K562 (cell line): Measurements from ENCODE around the gene RHOB. TPM values are rescaled to one million over a fixed set of nuclear protein-coding genes. Genes with fewer than 3 reads are reported as not detected.

Source experiments
- ATAC-seq: fragments of 200-7000 bp; cut with Tn5 transposase; 3 replicates; pipeline ENCODE4 v1.9.1; 2020; ENCODE audit warnings: moderate library complexity
- BruUV-seq: library from RNA; stranded (reverse); fragments of 400-500 nt; replicated peaks from 2 replicates; lab custom pipeline; 2021; lab: Mats Ljungman, UMichigan
- CTCF ChIA-PET: fragments of 300-600 bp; formaldehyde crosslinking; extraction: SDS; loops from one replicate; lab custom pipeline; 2021; ENCODE audit warnings: low intra/inter-chr PET ratio; lab: Yijun Ruan, JAX
- POLR2A ChIA-PET: fragments of 300-600, 350-650 bp; sonication (Branson Sonifier 250); formaldehyde crosslinking; extraction: SDS; loops from one replicate; lab custom pipeline; 2021; ENCODE audit warnings: antibody characterized with exemption, inconsistent platforms; lab: Yijun Ruan, JAX
- DNase-seq, 4 experiments: peaks; one replicate each; pipeline versions ENCODE4 v3.0.0 to v3.0.0-alpha.2; 2011 to 2018; ENCODE audit warnings: low spot score in 3 of 4, mixed read lengths in 3 of 4; ENCODE audit errors: extremely low read depth in 1 of 4
- FAIRE-seq: peaks from 2 replicates; lab custom pipeline; 2011; peaks lifted over from hg19 to GRCh38; lab: Jason Lieb, UNC
- H2AFZ ChIP-seq: 2 replicates; pipeline ENCODE4 v1.6.0; 2011; ENCODE audit warnings: low read depth, low read length, control low read depth, inconsistent platforms
- H3K27ac ChIP-seq: fragments of 200-600 bp; 3 replicates; pipeline ENCODE4 v1.8.0; 2011; ENCODE audit warnings: low read depth, mild to moderate bottlenecking, control low read depth, inconsistent platforms, low read length, moderate library complexity, mixed read lengths; ENCODE audit errors: extremely low read depth
- H3K27me3 ChIP-seq, 2 experiments: fragments of 300-600 bp in 1 of 2; 2 replicates in 1 of 2; 3 replicates in 1 of 2; pipeline versions ENCODE4 v1.6.0 to v1.8.0; 2011; ENCODE audit warnings: inconsistent platforms in 2 of 2, low read length in 2 of 2, mild to moderate bottlenecking in 1 of 2, mixed read lengths in 1 of 2, moderate library complexity in 1 of 2; ENCODE audit not compliant: control insufficient read depth in 2 of 2, insufficient read depth in 2 of 2
- H3K36me3 ChIP-seq: fragments of 300-600 bp; 3 replicates; pipeline ENCODE4 v1.8.0; 2011; ENCODE audit warnings: mild to moderate bottlenecking, low read length, inconsistent platforms; ENCODE audit not compliant: control insufficient read depth, insufficient read depth
- H3K4me1 ChIP-seq, 2 experiments: fragments of 200-600 bp in 1 of 2; replicated peaks in 1 of 2; 2 replicates in 1 of 2; 3 replicates in 1 of 2; pipeline versions ENCODE4 v1.5.1 to v1.8.0; 2011; ENCODE audit warnings: inconsistent platforms in 2 of 2, low read length in 2 of 2, mild to moderate bottlenecking in 1 of 2, mixed read lengths in 1 of 2, moderate library complexity in 1 of 2; ENCODE audit not compliant: control insufficient read depth in 2 of 2, insufficient read depth in 2 of 2
- H3K4me2 ChIP-seq: 2 replicates; pipeline ENCODE4 v1.6.1; 2011; ENCODE audit warnings: low read length, control low read depth, inconsistent platforms, mixed read lengths; ENCODE audit not compliant: insufficient read depth
- H3K4me3 ChIP-seq: fragments of 200-600 bp; sonication (generic), shearing (Covaris generic); 2 replicates; pipeline ENCODE4 v1.5.1; 2016; ENCODE audit warnings: control low read depth, inconsistent platforms
- H3K79me2 ChIP-seq: fragments of 200-600 bp; 3 replicates; pipeline ENCODE4 v1.8.0; 2011; ENCODE audit warnings: low read length, inconsistent platforms; ENCODE audit not compliant: control insufficient read depth, insufficient read depth
- H3K9ac ChIP-seq, 2 experiments: 2 replicates each; pipeline versions ENCODE4 v1.6.0 to v1.6.1; 2011; ENCODE audit warnings: low read depth in 2 of 2, low read length in 2 of 2, control low read depth in 1 of 2, inconsistent platforms in 1 of 2, mild to moderate bottlenecking in 1 of 2, mixed read lengths in 1 of 2; ENCODE audit not compliant: insufficient read depth in 1 of 2
- H3K9me1 ChIP-seq: one replicate; pipeline ENCODE4 v1.6.0; 2011; ENCODE audit warnings: inconsistent platforms, mild to moderate bottlenecking, low read length, moderate library complexity; ENCODE audit not compliant: control insufficient read depth, insufficient read depth
- H3K9me3 ChIP-seq: replicated peaks from 2 replicates; pipeline ENCODE4 v1.5.1; 2011; ENCODE audit warnings: low read depth, low read length, inconsistent platforms; ENCODE audit not compliant: control insufficient read depth, insufficient read depth
- H4K20me1 ChIP-seq: replicated peaks from 2 replicates; pipeline ENCODE4 v1.6.1; 2011; ENCODE audit warnings: low read length, inconsistent platforms, mixed read lengths; ENCODE audit not compliant: control insufficient read depth, insufficient read depth
- ETV6 ChIP-seq, 3 experiments: fragments of 150-350 bp in 1 of 3; sonication (generic) in 1 of 3; formaldehyde crosslinking in 1 of 3; IDR thresholded peaks; 2 replicates each; pipeline versions ENCODE4 v1.6.1 to v1.8.0; 2014 to 2022; ENCODE audit warnings: borderline replicate concordance in 2 of 3, low read depth in 2 of 3, antibody characterized with exemption in 1 of 3, low read length in 1 of 3, mild to moderate bottlenecking in 1 of 3, missing genetic modification reagents in 1 of 3
- FOXM1 ChIP-seq, 2 experiments: fragments of 450-650 bp in 1 of 2; sonication (generic) in 1 of 2; formaldehyde crosslinking in 1 of 2; IDR thresholded peaks; 2 replicates each; pipeline versions ENCODE4 v1.6.1 to v1.9.0; 2017 to 2022; ENCODE audit warnings: low read depth in 2 of 2, mild to moderate bottlenecking in 2 of 2, missing genetic modification reagents in 1 of 2, moderate library complexity in 1 of 2
- NBN ChIP-seq: fragments of 450-650 bp; IDR thresholded peaks from 2 replicates; pipeline ENCODE4 v1.6.1; 2016; ENCODE audit warnings: low read depth, mild to moderate bottlenecking
- NCOA2 ChIP-seq, 2 experiments: fragments of 450-650 bp; IDR thresholded peaks; 2 replicates each; pipeline ENCODE4 v1.6.1; 2018; ENCODE audit warnings: mild to moderate bottlenecking in 2 of 2, moderate library complexity in 1 of 2; ENCODE audit not compliant: partially characterized antibody in 2 of 2
- NR2F6 ChIP-seq: fragments of 450-650 bp; formaldehyde crosslinking; IDR thresholded peaks from 2 replicates; pipeline ENCODE4 v1.4.0; 2020; ENCODE audit warnings: mild to moderate bottlenecking
- SMAD2 ChIP-seq: fragments of 150-350 bp; IDR thresholded peaks from 2 replicates; pipeline ENCODE4 v1.6.1; 2014; ENCODE audit warnings: low read depth, mild to moderate bottlenecking, low read length
- SNIP1 ChIP-seq: fragments of 450-650 bp; IDR thresholded peaks from 2 replicates; pipeline ENCODE4 v1.7.1; 2017; ENCODE audit warnings: low read depth, mild to moderate bottlenecking
- SUPT5H ChIP-seq: fragments of 450-650 bp; IDR thresholded peaks from 2 replicates; pipeline ENCODE4 v1.6.1; 2016
- TARDBP ChIP-seq: fragments of 450-650 bp; IDR thresholded peaks from 2 replicates; pipeline ENCODE4 v1.6.1; 2016
- YY1 ChIP-seq, 3 experiments: IDR thresholded peaks; 2 replicates each; pipeline ENCODE4 v1.6.1; 2011; ENCODE audit warnings: low read length in 2 of 3, mild to moderate bottlenecking in 2 of 3, moderate library complexity in 2 of 3, borderline replicate concordance in 1 of 3, control low read depth in 1 of 3, low read depth in 1 of 3; ENCODE audit not compliant: insufficient read depth in 3 of 3, insufficient replicate concordance in 2 of 3, control insufficient read depth in 1 of 3, insufficient read length in 1 of 3; ENCODE audit errors: extremely low read depth in 1 of 3
- ZNF175 ChIP-seq: fragments of 200-800 bp; sonication (Bioruptor generic); IDR thresholded peaks from 2 replicates; pipeline ENCODE4 v1.6.1; 2016; ENCODE audit warnings: low read depth, mild to moderate bottlenecking, missing genetic modification characterization, missing compliant biosample characterization
- ZNF263 ChIP-seq: sonication (generic); formaldehyde crosslinking; IDR thresholded peaks from 2 replicates; pipeline ENCODE4 v1.8.0; 2022; ENCODE audit warnings: mild to moderate bottlenecking, missing genetic modification reagents, borderline replicate concordance
- ZNF395 ChIP-seq: fragments of 200-800 bp; sonication (Bioruptor generic); IDR thresholded peaks from 2 replicates; pipeline ENCODE4 v1.6.1; 2017; ENCODE audit warnings: missing genetic modification characterization, missing compliant biosample characterization
- ZNF589 ChIP-seq: fragments of 200-800 bp; sonication (Bioruptor generic); IDR thresholded peaks from 2 replicates; pipeline ENCODE4 v1.6.1; 2016; ENCODE audit warnings: low read depth, missing genetic modification characterization, missing compliant biosample characterization
- ZNF655 ChIP-seq: fragments of 250-450 bp; sonication (Bioruptor Pico); IDR thresholded peaks from 2 replicates; pipeline ENCODE4 v1.5.0; 2021
- WGBS: fragments of 100-300 bp; shearing (Covaris generic); methylation state at CpG from one replicate; pipeline ENCODE4 v1.1.6; 2016; ENCODE audit warnings: low coverage, mixed read lengths; ENCODE audit not compliant: insufficient coverage; ENCODE audit errors: missing lambda C conversion rate; 5-methylcytosine and 5-hydroxymethylcytosine counted together
- in situ Hi-C: fragments of 300-500 bp; cut with MboI; formaldehyde crosslinking; loops from 4 replicates; pipeline ENCODE4 v1.15.0; 2018; ENCODE audit warnings: inconsistent platforms, mixed read lengths
- intact Hi-C: fragments of 100-400 bp; cut with micrococcal nuclease; formaldehyde crosslinking; loops from 2 replicates; pipeline ENCODE4 v1.14.2; 2022
- polyA plus RNA-seq, 8 experiments: library from polyadenylated mRNA; depleted of rRNA in 4 of 8; stranded (reverse) in 5 of 8; unstranded in 3 of 8; fragments of >200 nt; fragmentation: Nextera tagmentation in 2 of 8; fragmentation: Illumina TruSeq in 1 of 8; extraction: Ambion mirVana in 2 of 8; extraction: Trizol in 1 of 8; gene quantifications; 2 replicates each; pipeline versions ENCODE4 v1.2.1 to v1.2.3, GENCODE V29; 2011 to 2014; ENCODE audit warnings: inconsistent platforms in 1 of 8, missing spikeins in 1 of 8
- total RNA-seq, 7 experiments: library from RNA; depleted of rRNA in 6 of 7; stranded (reverse); fragments of >200 nt in 6 of 7; fragmentation: Illumina TruSeq in 2 of 7; extraction: Trizol in 2 of 7; gene quantifications; 2 replicates each; pipeline versions ENCODE4 v1.2.1 to v1.2.3, GENCODE V29; 2011 to 2021; ENCODE audit warnings: low replicate concordance in 1 of 7
- TF ChIP-seq, protein P1 (sequence below): fragments of 450-650 bp; formaldehyde crosslinking; IDR thresholded peaks from 2 replicates; pipeline ENCODE4 v1.4.0; 2020; ENCODE audit warnings: mild to moderate bottlenecking, moderate library complexity

The RHOB gene
- total and polyA plus RNA-seq, 9 of the 15 experiments (the other 6 are each of a cell fraction or from before 2014, with no cell fraction given): 0.07 to 4.8 (median 1.1) TPM

GRCh38 chr2:20451761-20452499 is 5.1 kb downstream of the RHOB start:
- Histone ChIP-seq H2AFZ (no peak overlapping the region), H3K9me1 (no peaks in the 10 kb centered on the region), H3K4me1 (peaks cover 0 to 12% of the 10 kb centered on the region in 2 experiments; a peak in 2 of 5 replicates), H4K20me1 (no peaks in the 10 kb centered on the region), H3K9ac (no peak overlapping the region), H3K79me2 (no peaks in the 10 kb centered on the region), H3K4me2 (no peak overlapping the region), H3K27me3 (peaks cover 0 to 8% of the 10 kb centered on the region in 2 experiments; a peak in 2 of 5 replicates), H3K4me3 (no peak overlapping the region), H3K9me3 (no peaks in the 10 kb centered on the region), H3K36me3 (no peaks in the 10 kb centered on the region; the same call in 2 of the 3 replicates), H3K27ac (no peak overlapping the region)
- in situ Hi-C loops (no loop called here), intact Hi-C loops (no loop called here)
- no peak for FAIRE-seq
- WGBS: 4% methylated on average over 6 of the region's 7 CpGs
- DNase-seq: no peak
- no peak for ATAC-seq
- ChIA-PET CTCF (interaction anchor here (0.7 to 1.3 kb wide), 2 partner anchors 184 to 462 kb away, joined by 3 read pairs; no protein-coding TSS in a partner anchor), POLR2A (interaction anchor here (0.6 to 1.2 kb wide), 3 partner anchors 12 to 225 kb away, joined by 3 to 5 read pairs (median 3); no protein-coding TSS in a partner anchor)
- no TSS peak for BruUV-seq
- TF ChIP-seq ZNF175 (CRISPR knock-in tag): no peak
- TF ChIP-seq TARDBP: no peak
- TF ChIP-seq SUPT5H: no peak
- no peak for TF ChIP-seq NCOA2 (IDR thresholded peaks at IDR 0.05; ENCODE audit: partially characterized antibody in 2 of 2)
- no peak for TF ChIP-seq ZNF263 (CRISPR knock-in tag)
- no peak for TF ChIP-seq ZNF589 (CRISPR knock-in tag)
- no peak for TF ChIP-seq ZNF395
- TF ChIP-seq SNIP1: no peak
- TF ChIP-seq YY1 (IDR thresholded peaks at IDR 0.05; ENCODE audit: borderline replicate concordance in 1 of 3, control insufficient read depth in 1 of 3, extremely low read depth in 1 of 3, insufficient read depth in 3 of 3, insufficient read length in 1 of 3, insufficient replicate concordance in 2 of 3, low read depth in 1 of 3, low read length in 2 of 3): no peak
- TF ChIP-seq ETV6 (IDR thresholded peaks at IDR 0.05; ENCODE audit: borderline replicate concordance in 1 of 2, low read depth in 2 of 2, low read length in 1 of 2): no peak
- TF ChIP-seq ETV6 (CRISPR knock-in tag; IDR thresholded peaks at IDR 0.05; ENCODE audit: borderline replicate concordance): no peak
- no peak for TF ChIP-seq ZNF655 (CRISPR knock-in tag)
- TF ChIP-seq NBN: no peak
- TF ChIP-seq SMAD2: no peak
- TF ChIP-seq, protein P1, sequence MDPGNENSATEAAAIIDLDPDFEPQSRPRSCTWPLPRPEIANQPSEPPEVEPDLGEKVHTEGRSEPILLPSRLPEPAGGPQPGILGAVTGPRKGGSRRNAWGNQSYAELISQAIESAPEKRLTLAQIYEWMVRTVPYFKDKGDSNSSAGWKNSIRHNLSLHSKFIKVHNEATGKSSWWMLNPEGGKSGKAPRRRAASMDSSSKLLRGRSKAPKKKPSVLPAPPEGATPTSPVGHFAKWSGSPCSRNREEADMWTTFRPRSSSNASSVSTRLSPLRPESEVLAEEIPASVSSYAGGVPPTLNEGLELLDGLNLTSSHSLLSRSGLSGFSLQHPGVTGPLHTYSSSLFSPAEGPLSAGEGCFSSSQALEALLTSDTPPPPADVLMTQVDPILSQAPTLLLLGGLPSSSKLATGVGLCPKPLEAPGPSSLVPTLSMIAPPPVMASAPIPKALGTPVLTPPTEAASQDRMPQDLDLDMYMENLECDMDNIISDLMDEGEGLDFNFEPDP (CRISPR knock-in tag): no peak
- TF ChIP-seq FOXM1 (IDR thresholded peaks at IDR 0.05; ENCODE audit: low read depth): no peak
- TF ChIP-seq FOXM1 (CRISPR knock-in tag; IDR thresholded peaks at IDR 0.05; ENCODE audit: low read depth): no peak
- no peak for TF ChIP-seq NR2F6 (CRISPR knock-in tag)
